Measurements from ENCODE around the gene CDC14A. TPM values are rescaled to one million over a fixed set of nuclear protein-coding genes. Genes with fewer than 3 reads are reported as not detected.

Gene CDC14A
- total and polyA plus RNA-seq, 2 donors (not counting 3 experiments of a cell fraction or from before 2014, with no cell fraction given): 3.4 to 13.9 TPM

- dilution Hi-C loops (cut with MboI; ENCODE audit: extremely low pct_ligation_motif_present, low sequenced_read_pairs): no loop called here
These were observed 3.1 kb upstream of the CDC14A start for GRCh38 chr1:100349246-100349645.

More at GRCh38 chr1:100349246-100349645, 3.1 kb upstream of the CDC14A start:
- H2AFZ ChIP-seq (ENCODE audit: low read depth, low read length): no peak overlapping the region
- FAIRE-seq (no peak), DNase-seq (ENCODE audit: low read depth, low spot score) (no peak)
- no TSS peak for BruUV-seq (replicated peaks)
- peaks cover 21% of the 10 kb centered on the region for H3K4me1 ChIP-seq (ENCODE audit: control insufficient read depth, extremely low read depth, insufficient read depth, low read length)
- intact Hi-C loops (cut with micrococcal nuclease): no loop called here
- H3K4me3 ChIP-seq (replicated peaks in 1 of 3; ENCODE audit: insufficient read depth in 1 of 3, low read depth in 1 of 3, low read length in 3 of 3): no peak overlapping the region
- no peaks in the 10 kb centered on the region for H3K9me1 ChIP-seq (replicated peaks; ENCODE audit: control insufficient read depth, extremely low read depth, insufficient read depth, low read length)
- peaks cover 13% of the 10 kb centered on the region for H3K79me2 ChIP-seq (ENCODE audit: control insufficient read depth, insufficient read depth, low read length)
- no peaks in the 10 kb centered on the region for H3K9me3 ChIP-seq (replicated peaks; ENCODE audit: control insufficient read depth, insufficient read depth, low read length)
- H3K27me3 ChIP-seq (ENCODE audit: control insufficient read depth in 2 of 2, insufficient read depth in 2 of 2, low read length in 2 of 2): no peaks in the 10 kb centered on the region
- no peak overlapping the region for H3K4me2 ChIP-seq (ENCODE audit: insufficient read depth, low read length)
- TF ChIP-seq JUN (IDR thresholded peaks at IDR 0.05; ENCODE audit: borderline replicate concordance, insufficient read depth, insufficient read length, low read depth) (no peak), MYC (IDR thresholded peaks at IDR 0.05; ENCODE audit: low read depth, low read length) (no peak), CTCF (IDR thresholded peaks at IDR 0.05; ENCODE audit: extremely low read depth in 1 of 2, insufficient read depth in 1 of 2, low read depth in 1 of 2, low read length in 2 of 2) (no peak), POLR2A (IDR thresholded peaks at IDR 0.05; ENCODE audit: low read depth, low read length) (no peak), MAX (IDR thresholded peaks at IDR 0.05; ENCODE audit: insufficient read depth, insufficient read length) (no peak)
- H3K36me3 ChIP-seq (ENCODE audit: control insufficient read depth in 2 of 2, extremely low read depth in 1 of 2, insufficient read depth in 2 of 2, low read length in 2 of 2): no peaks in the 10 kb centered on the region
- CTCF ChIA-PET: no interaction called here
- no peak overlapping the region for H3K27ac ChIP-seq (ENCODE audit: insufficient read depth, low read depth, low read length)
- H4K20me1 ChIP-seq (replicated peaks; ENCODE audit: control insufficient read depth, extremely low read depth, insufficient read depth, low read length): no peaks in the 10 kb centered on the region
- POLR2A ChIA-PET: no interaction called here
- H3K9ac ChIP-seq (replicated peaks; ENCODE audit: extremely low read depth, insufficient read depth, low read length): no peak overlapping the region

All from endothelial cell of umbilical vein (primary cell).